ENCODE results near the gene DHRS1. TPM values are rescaled to one million over a fixed set of nuclear protein-coding genes. Genes with fewer than 3 reads are reported as not detected.
A peak's percentile ranks its signal among the peaks of the same experiment; 100 is the strongest.

Gene DHRS1
- polyA plus RNA-seq, 1 donor: 81.3 TPM

DNA sequence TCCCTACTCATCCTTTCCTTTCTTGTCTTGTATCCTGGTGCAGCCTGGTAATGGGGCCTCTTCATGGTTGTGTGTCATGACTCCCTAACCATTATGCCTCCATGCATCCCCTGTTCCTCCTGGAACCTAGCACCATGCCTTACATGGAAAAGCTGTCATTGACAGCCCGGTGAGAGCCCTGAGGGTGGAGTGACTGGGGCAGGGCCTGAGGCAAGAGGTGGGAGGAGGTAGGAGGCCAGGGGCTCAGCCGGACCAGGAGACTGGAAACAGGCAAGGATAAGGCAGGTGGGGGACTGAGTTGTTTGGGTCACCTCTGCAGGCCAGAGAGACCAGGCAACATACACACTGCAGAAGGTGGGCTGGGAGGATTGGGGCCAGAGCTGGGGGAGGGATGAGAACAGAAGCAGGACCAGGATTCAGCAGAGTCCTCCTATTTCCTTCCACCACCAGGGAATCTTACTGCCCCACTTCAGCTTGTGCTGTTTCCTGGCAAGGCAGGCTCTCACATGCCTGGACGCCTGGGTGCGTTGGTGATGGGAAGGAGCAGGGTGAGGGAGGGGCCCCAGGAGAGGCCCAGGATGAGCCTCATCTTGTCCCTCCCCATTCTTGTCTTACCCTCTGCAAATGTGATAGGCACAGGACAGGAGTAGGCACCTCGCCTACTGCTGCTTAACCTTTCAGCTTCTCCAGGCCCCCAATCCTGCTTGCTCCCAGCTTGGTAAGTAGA is 10.1 kb upstream of the DHRS1 start, which contains the start of gene LTB4R2:
Gene LTB4R2 (plus strand): TSS at position 603 of the 727 bp plus-strand sequence. CDS start 525 bp downstream, outside the sequence.
- H3K4me3 ChIP-seq (ENCODE audit: low read length): no peak within 1 kb of the TSS
- no peak for DNase-seq
- H3K9me3 ChIP-seq (ENCODE audit: control insufficient read depth, low read depth, low read length): no peaks in the 10 kb centered on the region
- H3K27ac ChIP-seq (ENCODE audit: low read length): peak within 1 kb of the TSS; percentile 9
- H3K27me3 ChIP-seq (ENCODE audit: control insufficient read depth, insufficient read depth, low read length): peaks cover 1% of the 10 kb centered on the region
- H3K36me3 ChIP-seq (ENCODE audit: control insufficient read depth, insufficient read depth, low read length): peaks cover 25% of the 10 kb centered on the region
- H3K4me1 ChIP-seq (ENCODE audit: control insufficient read depth, insufficient read depth, low read length): peaks cover 41% of the 10 kb centered on the region
- no CpG with 5 or more reads among the region's 5 CpGs for WGBS (ENCODE audit: insufficient coverage, low lambda C conversion rate)

DNA sequence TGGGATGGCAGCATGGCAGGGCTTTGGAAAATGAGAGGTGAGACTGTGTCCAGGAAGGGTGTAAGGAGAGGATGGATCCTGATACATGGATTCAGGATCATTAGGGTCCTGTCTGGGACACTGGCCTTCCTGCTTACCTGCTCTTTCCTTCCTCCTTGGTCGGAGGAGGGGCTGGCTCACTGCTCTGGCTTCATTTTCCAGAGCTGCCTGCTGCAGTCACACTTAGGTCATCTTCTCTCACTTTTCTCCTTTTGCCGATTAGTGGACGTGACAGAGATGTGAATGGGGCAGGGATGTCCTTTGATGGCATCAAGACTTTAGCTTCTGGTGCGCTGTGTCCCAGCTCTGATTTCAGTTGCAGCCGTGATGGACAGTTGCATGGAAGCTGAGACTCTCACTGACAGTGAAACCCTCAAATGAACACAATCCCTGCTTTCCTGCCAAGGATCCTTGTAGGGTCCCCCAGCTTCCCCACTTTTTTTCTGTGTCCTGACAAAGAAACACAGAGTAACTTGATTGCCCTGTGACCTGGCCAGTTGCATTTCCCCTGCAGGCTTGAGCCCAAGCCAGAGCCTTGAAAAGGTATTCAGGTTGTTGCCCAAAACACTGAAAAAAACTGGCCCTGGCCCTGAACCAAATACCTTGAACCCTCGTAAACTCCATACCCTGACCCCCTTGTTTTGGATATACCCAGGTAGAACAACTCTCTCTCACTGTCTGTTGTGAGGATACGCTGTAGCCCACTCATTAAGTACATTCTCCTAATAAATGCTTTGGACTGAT is 9.0 kb upstream of the DHRS1 start:
- peaks cover 41% of the 10 kb centered on the region for H3K4me1 ChIP-seq (ENCODE audit: control insufficient read depth, insufficient read depth, low read length)
- DNase-seq: no peak
- no peaks in the 10 kb centered on the region for H3K27me3 ChIP-seq (ENCODE audit: control insufficient read depth, insufficient read depth, low read length)
- H3K36me3 ChIP-seq (ENCODE audit: control insufficient read depth, insufficient read depth, low read length): peaks cover 36% of the 10 kb centered on the region
- H3K9me3 ChIP-seq (ENCODE audit: control insufficient read depth, low read depth, low read length): no peaks in the 10 kb centered on the region
- no peak overlapping the region for H3K4me3 ChIP-seq (ENCODE audit: low read length)
- H3K27ac ChIP-seq (ENCODE audit: low read length): peak overlapping the region; percentile 97
- WGBS (ENCODE audit: insufficient coverage, low lambda C conversion rate): 100% methylated on average over 1 of the region's 7 CpGs

DNA sequence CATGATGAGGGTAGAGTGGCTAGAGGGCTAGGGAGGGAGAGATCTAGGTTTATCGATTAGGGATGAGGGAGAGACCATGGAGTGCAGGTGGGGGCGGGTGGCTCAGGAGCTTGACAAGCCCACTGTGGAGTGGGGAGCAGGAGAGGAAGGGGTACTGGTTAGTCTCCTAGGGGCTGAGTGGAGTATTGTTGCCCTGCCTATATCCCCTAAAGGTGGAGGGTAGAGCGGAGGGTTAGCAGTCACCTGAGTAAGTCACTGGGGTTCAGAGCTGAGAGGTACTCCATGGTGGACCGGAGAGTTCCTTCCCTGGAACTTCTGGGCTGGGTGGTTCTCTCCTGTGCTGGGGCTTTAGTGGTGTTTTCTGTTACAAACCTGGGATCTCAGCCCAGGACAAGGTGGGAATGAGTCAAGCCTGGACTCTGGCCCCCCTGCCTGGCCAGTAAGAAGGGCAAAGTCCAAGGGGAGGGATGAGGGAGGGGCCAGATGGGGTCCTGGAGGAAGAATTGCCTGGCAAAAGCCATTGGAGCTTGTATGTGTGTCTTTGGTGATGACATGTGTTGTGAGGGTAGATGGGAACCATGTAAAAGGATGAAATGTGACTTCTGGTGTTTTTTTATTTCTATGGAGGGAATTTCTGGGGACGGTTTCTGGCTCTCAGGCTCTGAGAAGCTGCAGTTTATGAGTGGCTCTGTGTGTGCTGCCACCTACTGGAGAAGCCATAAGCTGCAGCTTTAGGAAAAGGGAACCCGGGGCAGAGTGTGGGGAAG is 8.2 kb upstream of the DHRS1 start, which contains the start of gene CIDEB:
Gene CIDEB (minus strand): TSS at position 403 of the 767 bp plus-strand sequence. CDS start 119 bp downstream, at position 284.
- H3K4me1 ChIP-seq (ENCODE audit: control insufficient read depth, insufficient read depth, low read length): peaks cover 44% of the 10 kb centered on the region
- no peaks in the 10 kb centered on the region for H3K9me3 ChIP-seq (ENCODE audit: control insufficient read depth, low read depth, low read length)
- no peaks in the 10 kb centered on the region for H3K27me3 ChIP-seq (ENCODE audit: control insufficient read depth, insufficient read depth, low read length)
- 50% methylated on average over 1 of the region's 6 CpGs for WGBS (ENCODE audit: insufficient coverage, low lambda C conversion rate)
- H3K36me3 ChIP-seq (ENCODE audit: control insufficient read depth, insufficient read depth, low read length): peaks cover 42% of the 10 kb centered on the region
- peak within 1 kb of the TSS; percentile 97 for H3K27ac ChIP-seq (ENCODE audit: low read length)
- H3K4me3 ChIP-seq (ENCODE audit: low read length): peak within 1 kb of the TSS; percentile 50
- DNase-seq: peak; percentile 91 to 95

DNA sequence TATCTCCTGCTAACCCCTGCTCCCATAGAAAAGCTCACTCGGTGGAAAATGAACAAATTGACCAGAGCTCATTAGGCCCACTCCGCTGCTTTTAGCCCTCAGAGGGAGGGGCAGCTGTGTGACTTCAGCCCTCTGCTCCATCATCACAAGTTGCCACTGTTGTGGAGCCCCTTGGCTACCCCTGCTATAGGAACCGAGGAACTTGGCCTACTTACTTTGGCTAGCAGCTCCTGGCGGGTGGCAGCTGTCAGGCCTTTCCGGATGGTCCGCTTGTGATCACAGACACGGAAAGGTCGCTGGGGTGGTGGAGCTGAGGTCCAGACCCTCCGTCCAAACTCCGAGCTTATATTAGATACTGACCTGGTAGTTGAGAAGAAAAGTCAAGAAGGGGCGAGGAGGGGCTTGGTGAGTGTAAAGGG is 7.6 kb upstream of the DHRS1 start:
- 50% methylated on average over 2 of the region's 11 CpGs for WGBS (ENCODE audit: insufficient coverage, low lambda C conversion rate)
- Histone ChIP-seq H3K4me3 (ENCODE audit: low read length) (peak overlapping the region; percentile 50), H3K9me3 (ENCODE audit: control insufficient read depth, low read depth, low read length) (no peaks in the 10 kb centered on the region), H3K4me1 (ENCODE audit: control insufficient read depth, insufficient read depth, low read length) (peaks cover 47% of the 10 kb centered on the region), H3K36me3 (ENCODE audit: control insufficient read depth, insufficient read depth, low read length) (peaks cover 48% of the 10 kb centered on the region), H3K27me3 (ENCODE audit: control insufficient read depth, insufficient read depth, low read length) (no peaks in the 10 kb centered on the region), H3K27ac (ENCODE audit: low read length) (peak overlapping the region; percentile 97)
- peak in 1 of 2 donors; percentile 42 for DNase-seq

DNA sequence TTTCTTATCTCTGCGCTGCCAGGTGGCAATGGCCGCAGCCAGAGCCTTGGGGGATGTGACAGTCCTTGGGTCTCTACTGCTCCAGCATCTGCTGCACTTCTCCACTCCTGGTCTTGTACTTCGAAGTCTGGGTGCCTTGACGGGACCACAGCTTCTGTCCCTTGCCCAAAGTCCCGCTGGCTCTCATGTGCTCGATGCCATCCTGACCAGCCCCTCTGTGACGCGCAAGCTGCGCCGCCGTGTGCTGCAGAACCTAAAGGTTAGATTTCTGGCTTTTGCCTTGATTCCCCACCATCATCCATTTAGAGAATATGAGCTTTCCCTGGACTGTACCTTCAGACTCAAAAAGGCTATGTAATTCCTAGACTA is 4.4 kb upstream of the DHRS1 start:
- DNase-seq: no peak
- Histone ChIP-seq H3K4me1 (ENCODE audit: control insufficient read depth, insufficient read depth, low read length) (peaks cover 39% of the 10 kb centered on the region), H3K4me3 (ENCODE audit: low read length) (no peak overlapping the region), H3K27ac (ENCODE audit: low read length) (no peak overlapping the region), H3K27me3 (ENCODE audit: control insufficient read depth, insufficient read depth, low read length) (no peaks in the 10 kb centered on the region), H3K9me3 (ENCODE audit: control insufficient read depth, low read depth, low read length) (no peaks in the 10 kb centered on the region), H3K36me3 (ENCODE audit: control insufficient read depth, insufficient read depth, low read length) (peaks cover 56% of the 10 kb centered on the region)
- no CpG with 5 or more reads among the region's 11 CpGs for WGBS (ENCODE audit: insufficient coverage, low lambda C conversion rate)

DNA sequence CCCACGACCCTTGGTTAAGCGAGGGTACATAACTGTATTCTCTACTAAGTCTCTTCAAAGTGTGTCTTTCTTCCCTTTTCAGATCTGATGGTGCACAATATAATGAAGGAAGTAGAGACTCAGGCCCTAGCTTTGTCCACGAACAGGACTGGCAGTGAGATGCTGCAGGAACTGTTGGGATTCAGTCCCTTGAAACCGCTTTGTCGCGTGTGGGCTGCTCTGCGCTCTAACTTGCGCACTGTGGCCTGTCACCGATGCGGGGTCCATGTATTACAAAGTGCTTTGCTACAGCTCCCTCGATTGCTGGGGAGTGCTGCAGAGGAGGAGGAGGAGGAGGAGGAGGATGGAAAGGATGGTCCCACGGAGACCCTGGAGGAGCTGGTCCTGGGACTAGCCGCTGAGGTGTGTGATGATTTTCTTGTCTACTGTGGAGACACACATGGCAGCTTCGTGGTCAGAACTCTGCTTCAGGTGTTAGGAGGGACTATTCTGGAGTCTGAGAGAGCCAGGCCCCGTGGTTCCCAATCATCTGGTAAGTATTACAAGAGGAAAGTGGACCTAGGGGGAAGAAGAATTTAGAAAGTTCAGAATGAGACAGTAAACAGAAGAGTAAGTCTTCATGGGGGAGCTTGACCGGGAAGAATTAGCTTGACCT is 873 bp upstream of the DHRS1 start:
- WGBS (ENCODE audit: insufficient coverage, low lambda C conversion rate): no CpG with 5 or more reads among the region's 16 CpGs
- peak overlapping the region; percentile 68 for H3K4me3 ChIP-seq (ENCODE audit: low read length)
- DNase-seq: no peak
- peaks cover 52% of the 10 kb centered on the region for H3K36me3 ChIP-seq (ENCODE audit: control insufficient read depth, insufficient read depth, low read length)
- no peaks in the 10 kb centered on the region for H3K27me3 ChIP-seq (ENCODE audit: control insufficient read depth, insufficient read depth, low read length)
- H3K27ac ChIP-seq (ENCODE audit: low read length): peak overlapping the region; percentile 90
- H3K4me1 ChIP-seq (ENCODE audit: control insufficient read depth, insufficient read depth, low read length): peaks cover 25% of the 10 kb centered on the region
- H3K9me3 ChIP-seq (ENCODE audit: control insufficient read depth, low read depth, low read length): no peaks in the 10 kb centered on the region

DNA sequence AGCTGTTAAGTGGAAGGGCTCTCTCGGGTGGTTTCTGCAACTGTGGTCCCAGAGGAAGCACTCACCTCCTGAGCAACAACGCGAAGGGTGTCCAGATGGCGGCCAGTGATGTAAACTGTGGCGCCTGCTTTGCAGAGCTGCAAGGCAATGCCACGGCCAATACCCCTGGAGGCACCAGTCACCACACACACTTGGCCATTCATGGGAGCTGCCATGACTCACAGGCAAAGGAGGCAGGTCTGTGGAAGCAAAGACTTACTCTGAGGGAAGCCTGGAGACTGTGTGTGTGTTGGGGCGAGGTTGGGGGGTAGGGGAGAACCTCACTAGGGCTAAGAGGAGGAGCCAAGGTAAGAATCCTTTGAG is 707 bp downstream of the DHRS1 start:
- H3K36me3 ChIP-seq (ENCODE audit: control insufficient read depth, insufficient read depth, low read length): peaks cover 39% of the 10 kb centered on the region
- no CpG with 5 or more reads among the region's 7 CpGs for WGBS (ENCODE audit: insufficient coverage, low lambda C conversion rate)
- no peak for DNase-seq
- peak overlapping the region; percentile 90 for H3K27ac ChIP-seq (ENCODE audit: low read length)
- H3K4me1 ChIP-seq (ENCODE audit: control insufficient read depth, insufficient read depth, low read length): peaks cover 25% of the 10 kb centered on the region
- no peaks in the 10 kb centered on the region for H3K27me3 ChIP-seq (ENCODE audit: control insufficient read depth, insufficient read depth, low read length)
- peak overlapping the region; percentile 68 for H3K4me3 ChIP-seq (ENCODE audit: low read length)
- no peaks in the 10 kb centered on the region for H3K9me3 ChIP-seq (ENCODE audit: control insufficient read depth, low read depth, low read length)

DNA sequence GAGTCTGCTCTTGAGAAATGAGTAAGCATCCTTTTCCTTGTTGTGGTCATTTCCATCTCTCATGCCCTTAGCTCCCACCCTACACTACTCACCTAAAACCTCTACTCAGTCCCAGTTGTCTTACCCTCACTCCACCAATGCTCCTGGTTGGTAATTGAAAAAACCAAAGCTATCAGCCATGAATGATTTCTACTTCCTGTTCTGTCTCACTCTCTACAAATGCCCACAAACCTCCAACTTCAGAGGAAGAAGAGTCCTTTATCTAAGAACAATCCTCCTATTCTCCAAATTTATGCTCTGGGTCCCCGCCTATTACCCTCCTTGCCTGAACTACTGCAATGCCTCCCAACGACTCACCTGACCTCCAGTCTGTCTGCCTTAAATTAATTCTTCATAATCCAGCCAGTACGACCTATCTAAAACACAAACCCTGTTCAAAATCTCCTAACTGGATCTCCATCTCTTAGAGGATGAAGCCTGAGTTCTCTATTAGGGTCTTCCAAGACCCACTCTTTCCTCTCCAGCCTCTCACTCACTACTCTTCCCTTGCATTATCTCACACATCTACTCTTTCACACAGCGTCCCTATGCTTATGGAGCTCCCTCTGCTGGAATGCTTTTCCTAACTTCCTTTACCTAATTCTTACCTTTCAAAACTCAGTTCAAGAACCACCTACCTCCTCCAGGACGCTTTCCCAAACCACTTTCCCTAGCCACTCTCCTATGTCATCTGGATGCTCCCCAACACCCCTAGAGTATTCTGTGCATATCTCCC is 2.2 kb downstream of the DHRS1 start:
- Histone ChIP-seq H3K4me1 (ENCODE audit: control insufficient read depth, insufficient read depth, low read length) (peaks cover 19% of the 10 kb centered on the region), H3K4me3 (ENCODE audit: low read length) (no peak overlapping the region), H3K27ac (ENCODE audit: low read length) (peak overlapping the region; percentile 18), H3K27me3 (ENCODE audit: control insufficient read depth, insufficient read depth, low read length) (no peaks in the 10 kb centered on the region), H3K36me3 (ENCODE audit: control insufficient read depth, insufficient read depth, low read length) (peaks cover 34% of the 10 kb centered on the region), H3K9me3 (ENCODE audit: control insufficient read depth, low read depth, low read length) (no peaks in the 10 kb centered on the region)
- peak in 1 of 2 donors; percentile 57 for DNase-seq
- 0% methylated on average over 2 of the region's 5 CpGs for WGBS (ENCODE audit: insufficient coverage, low lambda C conversion rate)

DNA sequence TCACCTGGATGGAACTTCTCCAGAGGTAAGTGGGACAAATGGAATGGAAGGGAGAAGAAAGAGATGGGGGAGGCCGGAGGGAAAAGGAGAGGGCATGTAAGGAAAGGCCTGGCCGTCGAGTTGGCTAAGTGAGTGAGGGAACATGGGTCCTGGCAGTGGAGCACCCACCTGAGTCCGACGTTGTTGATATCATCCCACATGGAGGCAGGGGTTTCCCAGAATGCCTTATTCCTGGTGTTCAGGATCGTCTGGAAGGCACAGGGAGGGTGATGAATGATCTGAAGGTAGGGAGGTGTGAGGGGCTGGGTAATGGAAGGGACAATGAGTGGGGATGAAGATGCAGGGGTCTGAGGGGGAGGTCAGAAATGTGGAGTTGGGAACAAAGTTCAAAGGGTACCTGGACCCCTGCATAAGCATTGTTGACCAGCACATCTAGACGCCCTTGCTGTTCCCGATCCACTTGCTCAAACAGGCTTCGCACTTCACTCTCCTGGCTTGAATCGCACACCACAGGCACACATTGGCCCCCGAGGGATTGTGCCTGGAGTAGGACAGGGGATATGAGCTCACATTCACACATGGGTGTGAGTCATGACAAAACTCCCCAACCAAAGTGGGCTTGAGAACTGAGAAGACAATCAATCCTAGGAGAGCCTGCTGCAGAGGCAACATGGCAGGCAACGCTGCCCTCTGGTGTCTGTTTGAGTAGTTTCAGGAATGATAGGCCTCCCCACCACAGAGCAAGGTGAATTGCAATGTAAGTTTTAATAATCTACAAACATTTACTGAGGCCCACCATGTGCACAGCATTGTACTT is 3.0 kb downstream of the DHRS1 start:
- peak; percentile 59 to 61 for DNase-seq
- 100% methylated on average over 2 of the region's 12 CpGs for WGBS (ENCODE audit: insufficient coverage, low lambda C conversion rate)
- no peaks in the 10 kb centered on the region for H3K27me3 ChIP-seq (ENCODE audit: control insufficient read depth, insufficient read depth, low read length)
- H3K36me3 ChIP-seq (ENCODE audit: control insufficient read depth, insufficient read depth, low read length): peaks cover 34% of the 10 kb centered on the region
- no peaks in the 10 kb centered on the region for H3K9me3 ChIP-seq (ENCODE audit: control insufficient read depth, low read depth, low read length)
- H3K4me3 ChIP-seq (ENCODE audit: low read length): no peak overlapping the region
- H3K4me1 ChIP-seq (ENCODE audit: control insufficient read depth, insufficient read depth, low read length): peaks cover 19% of the 10 kb centered on the region
- H3K27ac ChIP-seq (ENCODE audit: low read length): no peak overlapping the region

All from large intestine (tissue), 3 donors.